Measurements from ENCODE around the gene SENP6. TPM values are rescaled to one million over a fixed set of nuclear protein-coding genes. Genes with fewer than 3 reads are reported as not detected.

Gene SENP6
- total and polyA plus RNA-seq, 2 donors from 2014 or later = 28.8 to 99.3 TPM

DNA sequence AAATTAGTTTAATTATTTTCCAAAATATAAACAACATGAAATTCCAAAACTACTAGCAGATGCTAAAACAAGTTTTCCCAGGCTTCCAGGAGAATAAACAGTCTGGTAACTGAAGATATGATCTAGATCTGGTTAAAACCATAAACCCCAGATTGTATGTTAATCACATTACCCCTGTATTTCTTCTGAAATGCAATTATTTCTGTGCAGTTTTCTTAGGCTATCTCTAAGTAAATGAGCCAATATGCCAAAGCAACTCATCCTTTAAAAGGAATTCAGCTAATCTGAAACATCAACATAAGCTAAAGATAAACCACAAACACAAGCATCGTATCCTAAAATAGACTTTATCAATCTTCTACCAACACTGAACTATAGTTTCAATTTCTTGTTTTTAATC, 44.6 kb upstream of the SENP6 start:
- Histone ChIP-seq H3K9ac (ENCODE audit: low read length in 3 of 3) (no peak overlapping the region), H3K4me1 (ENCODE audit: control insufficient read depth in 2 of 3, insufficient read depth in 2 of 3, low read depth in 1 of 3, low read length in 3 of 3) (no peaks in the 10 kb centered on the region), H3K9me3 (ENCODE audit: control insufficient read depth in 2 of 3, insufficient read depth in 1 of 3, low read length in 3 of 3) (no peaks in the 10 kb centered on the region), H3K27ac (ENCODE audit: low read depth in 2 of 2, low read length in 2 of 2) (no peak overlapping the region), H3K27me3 (ENCODE audit: control insufficient read depth, insufficient read depth, low read length) (no peaks in the 10 kb centered on the region), H3K36me3 (ENCODE audit: control insufficient read depth in 2 of 3, insufficient read depth in 3 of 3, low read length in 3 of 3) (no peaks in the 10 kb centered on the region), H3K4me3 (ENCODE audit: low read length in 3 of 3) (no peak overlapping the region)
- TF ChIP-seq, protein P1, sequence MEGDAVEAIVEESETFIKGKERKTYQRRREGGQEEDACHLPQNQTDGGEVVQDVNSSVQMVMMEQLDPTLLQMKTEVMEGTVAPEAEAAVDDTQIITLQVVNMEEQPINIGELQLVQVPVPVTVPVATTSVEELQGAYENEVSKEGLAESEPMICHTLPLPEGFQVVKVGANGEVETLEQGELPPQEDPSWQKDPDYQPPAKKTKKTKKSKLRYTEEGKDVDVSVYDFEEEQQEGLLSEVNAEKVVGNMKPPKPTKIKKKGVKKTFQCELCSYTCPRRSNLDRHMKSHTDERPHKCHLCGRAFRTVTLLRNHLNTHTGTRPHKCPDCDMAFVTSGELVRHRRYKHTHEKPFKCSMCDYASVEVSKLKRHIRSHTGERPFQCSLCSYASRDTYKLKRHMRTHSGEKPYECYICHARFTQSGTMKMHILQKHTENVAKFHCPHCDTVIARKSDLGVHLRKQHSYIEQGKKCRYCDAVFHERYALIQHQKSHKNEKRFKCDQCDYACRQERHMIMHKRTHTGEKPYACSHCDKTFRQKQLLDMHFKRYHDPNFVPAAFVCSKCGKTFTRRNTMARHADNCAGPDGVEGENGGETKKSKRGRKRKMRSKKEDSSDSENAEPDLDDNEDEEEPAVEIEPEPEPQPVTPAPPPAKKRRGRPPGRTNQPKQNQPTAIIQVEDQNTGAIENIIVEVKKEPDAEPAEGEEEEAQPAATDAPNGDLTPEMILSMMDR (IDR thresholded peaks at IDR 0.05; ENCODE audit: borderline replicate concordance, extremely low read depth, insufficient read depth) = no peak
- no peak for DNase-seq
- no peak for FAIRE-seq
- intact Hi-C loops (cut with DNase I) = no loop called here

DNA sequence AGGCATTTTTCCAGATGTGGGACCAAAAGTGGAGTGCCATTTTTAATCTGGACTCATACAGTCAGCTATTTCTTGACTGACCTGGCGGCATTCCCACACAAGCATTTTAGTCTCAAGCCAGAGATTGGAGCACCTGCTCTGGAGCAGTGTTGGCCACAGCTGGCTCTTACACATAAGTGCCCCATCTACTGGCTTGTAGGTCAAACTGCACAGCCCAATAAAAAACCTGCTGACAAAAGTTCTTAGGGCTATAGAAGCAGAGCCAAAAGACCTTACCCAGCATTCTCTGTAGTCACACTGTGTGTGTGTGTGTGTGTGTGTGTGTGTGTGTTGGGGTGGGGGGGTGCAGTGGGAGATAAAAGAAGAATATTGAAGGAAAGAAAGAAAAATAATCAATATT, 38.6 kb upstream of the SENP6 start:
- Histone ChIP-seq H3K9ac (ENCODE audit: low read length in 3 of 3) (no peak overlapping the region), H3K4me3 (ENCODE audit: low read length in 3 of 3) (no peak overlapping the region), H3K9me3 (ENCODE audit: control insufficient read depth in 2 of 3, insufficient read depth in 1 of 3, low read length in 3 of 3) (peaks cover 0 to 5% (median 0%) of the 10 kb centered on the region in 3 donors), H3K4me1 (ENCODE audit: control insufficient read depth in 2 of 3, insufficient read depth in 2 of 3, low read depth in 1 of 3, low read length in 3 of 3) (no peaks in the 10 kb centered on the region), H3K27me3 (ENCODE audit: control insufficient read depth, insufficient read depth, low read length) (no peaks in the 10 kb centered on the region), H3K36me3 (ENCODE audit: control insufficient read depth in 2 of 3, insufficient read depth in 3 of 3, low read length in 3 of 3) (no peaks in the 10 kb centered on the region), H3K27ac (ENCODE audit: low read depth in 2 of 2, low read length in 2 of 2) (no peak overlapping the region)
- DNase-seq = no peak
- FAIRE-seq = no peak
- intact Hi-C loops (cut with DNase I) = no loop called here
- TF ChIP-seq, protein P1 (IDR thresholded peaks at IDR 0.05; ENCODE audit: borderline replicate concordance, extremely low read depth, insufficient read depth) = peak; percentile 17

DNA sequence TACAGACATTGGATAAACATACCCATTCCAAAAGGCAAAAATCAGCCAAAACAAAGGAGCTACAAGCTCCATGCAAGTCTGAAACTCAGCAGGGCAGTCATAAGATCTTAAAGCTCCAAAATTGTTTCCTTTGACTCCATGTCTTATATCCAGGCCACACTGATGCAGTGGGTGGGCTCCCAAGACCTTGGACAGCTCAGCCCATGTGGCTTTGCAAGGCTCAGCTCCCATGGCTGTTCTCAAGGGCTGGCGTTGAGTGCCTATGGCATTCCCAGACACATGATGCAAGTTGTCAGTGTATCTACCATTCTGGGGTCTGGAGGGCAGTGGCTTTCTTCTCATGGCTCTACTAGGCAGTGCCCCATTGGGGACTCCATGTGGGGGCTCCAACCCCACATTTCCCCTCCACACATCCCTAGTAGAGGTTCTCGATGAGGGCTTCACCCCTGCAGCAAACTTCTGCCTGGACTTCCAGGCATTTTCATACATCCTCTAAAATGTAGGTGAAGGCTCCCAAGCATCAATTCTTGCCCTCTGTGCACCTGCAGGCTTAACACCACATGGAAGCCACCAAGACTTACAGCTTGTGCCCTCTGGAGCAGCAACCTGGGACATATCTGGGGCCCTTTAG, 35.4 kb upstream of the SENP6 start:
- Histone ChIP-seq H3K4me1 (ENCODE audit: control insufficient read depth in 2 of 3, insufficient read depth in 2 of 3, low read depth in 1 of 3, low read length in 3 of 3) (no peaks in the 10 kb centered on the region), H3K9ac (ENCODE audit: low read length in 3 of 3) (no peak overlapping the region), H3K9me3 (ENCODE audit: control insufficient read depth in 2 of 3, insufficient read depth in 1 of 3, low read length in 3 of 3) (peaks cover 0 to 5% (median 0%) of the 10 kb centered on the region in 3 donors), H3K36me3 (ENCODE audit: control insufficient read depth in 2 of 3, insufficient read depth in 3 of 3, low read length in 3 of 3) (no peaks in the 10 kb centered on the region), H3K4me3 (ENCODE audit: low read length in 3 of 3) (no peak overlapping the region), H3K27ac (ENCODE audit: low read depth in 2 of 2, low read length in 2 of 2) (no peak overlapping the region), H3K27me3 (ENCODE audit: control insufficient read depth, insufficient read depth, low read length) (no peaks in the 10 kb centered on the region)
- intact Hi-C loops (cut with DNase I) = no loop called here
- DNase-seq (no peak), FAIRE-seq (no peak)
- TF ChIP-seq, protein P1 (IDR thresholded peaks at IDR 0.05; ENCODE audit: borderline replicate concordance, extremely low read depth, insufficient read depth) = no peak

DNA sequence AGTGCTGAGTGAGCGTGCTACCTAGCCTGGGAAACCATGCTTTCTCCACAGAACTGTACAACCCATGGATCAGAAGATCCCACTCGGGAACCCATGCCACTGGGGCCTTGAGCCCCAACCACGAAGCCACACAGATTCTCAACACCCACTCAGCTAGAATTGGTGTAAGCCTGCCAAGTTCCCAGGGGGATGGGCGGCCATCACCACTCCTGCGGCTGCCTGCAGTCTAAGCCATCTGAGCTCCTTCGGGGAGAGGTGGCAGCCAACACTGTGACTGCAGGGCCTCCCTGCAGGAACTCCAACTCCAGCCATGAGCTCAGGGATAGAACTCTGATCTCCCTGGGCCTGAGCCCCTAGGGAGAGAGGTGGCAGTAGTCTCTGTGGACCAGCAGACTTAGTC, 33.6 kb upstream of the SENP6 start:
- Histone ChIP-seq H3K9ac (ENCODE audit: low read length in 3 of 3) (no peak overlapping the region), H3K4me1 (ENCODE audit: control insufficient read depth in 2 of 3, insufficient read depth in 2 of 3, low read depth in 1 of 3, low read length in 3 of 3) (no peaks in the 10 kb centered on the region), H3K4me3 (ENCODE audit: low read length in 3 of 3) (no peak overlapping the region), H3K9me3 (ENCODE audit: control insufficient read depth in 2 of 3, insufficient read depth in 1 of 3, low read length in 3 of 3) (peaks cover 0 to 5% (median 0%) of the 10 kb centered on the region in 3 donors), H3K27me3 (ENCODE audit: control insufficient read depth, insufficient read depth, low read length) (no peaks in the 10 kb centered on the region), H3K36me3 (ENCODE audit: control insufficient read depth in 2 of 3, insufficient read depth in 3 of 3, low read length in 3 of 3) (no peaks in the 10 kb centered on the region), H3K27ac (ENCODE audit: low read depth in 2 of 2, low read length in 2 of 2) (no peak overlapping the region)
- FAIRE-seq (no peak), DNase-seq (no peak)
- TF ChIP-seq, protein P1 (IDR thresholded peaks at IDR 0.05; ENCODE audit: borderline replicate concordance, extremely low read depth, insufficient read depth) = no peak
- intact Hi-C loops (cut with DNase I) = no loop called here

Measured in kidney (tissue), 14 donors.